PC-9 (cell line): ENCODE results near the gene CAMTA1. TPM values are rescaled to one million over a fixed set of nuclear protein-coding genes. Genes with fewer than 3 reads are reported as not detected.
"Not testable (repeated sequence)": the region's sequence is repeated elsewhere in the genome, so short reads cannot be mapped to it uniquely, and the experiment has no call there.

Experiments used
- BruUV-seq: library from RNA; stranded (reverse); fragments of 400-500 nt; replicated peaks from 2 replicates; lab custom pipeline; 2021; lab: Mats Ljungman, UMichigan
- CTCF ChIA-PET: fragments of 300-600 bp; sonication (Branson Sonifier 250); formaldehyde crosslinking; loops from one replicate; lab custom pipeline; 2022; ENCODE audit warnings: antibody characterized with exemption; lab: Charles Lee
- POLR2A ChIA-PET: fragments of 300-600 bp; sonication (Branson Sonifier 250); formaldehyde crosslinking; loops from one replicate; lab custom pipeline; 2022; ENCODE audit warnings: antibody characterized with exemption; ENCODE audit not compliant: unreplicated experiment; lab: Charles Lee
- DNase-seq, 2 experiments: peaks; one replicate each; pipeline versions ENCODE4 v3.0.0 to v3.0.0-alpha.2; 2015 to 2022; ENCODE audit warnings: mixed read lengths in 1 of 2
- H2AFZ ChIP-seq: fragments of 200-600 bp; sonication (generic); 2 replicates; pipeline ENCODE4 v1.8.1; 2017; ENCODE audit warnings: antibody characterized with exemption
- H3F3A ChIP-seq: fragments of 200-600 bp; sonication (generic); 2 replicates; pipeline ENCODE4 v1.8.1; 2017; ENCODE audit warnings: antibody characterized with exemption, mild to moderate bottlenecking, low read depth; ENCODE audit not compliant: insufficient read depth
- H3K27ac ChIP-seq: fragments of 200-600 bp; sonication (generic); 2 replicates; pipeline ENCODE4 v1.6.1; 2016; ENCODE audit warnings: mixed run types
- H3K27me3 ChIP-seq: fragments of 200-600 bp; sonication (generic); 2 replicates; pipeline ENCODE4 v1.6.1; 2016; ENCODE audit warnings: low read depth, mixed run types; ENCODE audit not compliant: insufficient read depth
- H3K36me3 ChIP-seq: fragments of 200-600 bp; sonication (generic); 2 replicates; pipeline ENCODE4 v1.6.1; 2016; ENCODE audit warnings: low read depth, mixed run types
- H3K4me1 ChIP-seq: fragments of 200-600 bp; sonication (generic); replicated peaks from 2 replicates; pipeline ENCODE4 v1.6.1; 2016; ENCODE audit warnings: mixed run types; ENCODE audit not compliant: insufficient read depth
- H3K4me2 ChIP-seq: fragments of 200-600 bp; sonication (generic); 2 replicates; pipeline ENCODE4 v1.6.1; 2017; ENCODE audit warnings: mixed run types
- H3K4me3 ChIP-seq: fragments of 200-600 bp; sonication (generic); 2 replicates; pipeline ENCODE4 v1.6.1; 2016; ENCODE audit warnings: mixed run types
- H3K79me2 ChIP-seq: fragments of 200-600 bp; sonication (generic); 2 replicates; pipeline ENCODE4 v1.6.1; 2017; ENCODE audit warnings: low read depth, mixed run types
- H3K9me2 ChIP-seq: fragments of 200-600 bp; sonication (generic); 2 replicates; pipeline ENCODE4 v1.8.1; 2017; ENCODE audit warnings: mild to moderate bottlenecking; ENCODE audit not compliant: insufficient read depth
- H3K9me3 ChIP-seq: fragments of 200-600 bp; sonication (generic); 2 replicates; pipeline ENCODE4 v1.8.1; 2016; ENCODE audit warnings: low read depth; ENCODE audit not compliant: insufficient read depth
- H4K20me1 ChIP-seq: fragments of 200-600 bp; sonication (generic); 2 replicates; pipeline ENCODE4 v1.8.1; 2017; ENCODE audit not compliant: insufficient read depth
- CTCF ChIP-seq: fragments of 200-600 bp; sonication (generic); conservative IDR thresholded peaks from 2 replicates; pipeline ENCODE4 v1.6.1; 2017; ENCODE audit warnings: mixed run types, antibody characterized with exemption, mild to moderate bottlenecking, moderate library complexity
- EZH2 ChIP-seq: fragments of 200-600 bp; sonication (generic); IDR thresholded peaks from 2 replicates; pipeline ENCODE4 v1.8.0; 2017; ENCODE audit warnings: antibody characterized with exemption, low read depth
- intact Hi-C: fragments of 100-400 bp; cut with micrococcal nuclease; formaldehyde crosslinking; loops from one replicate; pipeline ENCODE4 v1.10.0; 2022; ENCODE audit not compliant: unreplicated experiment
- total RNA-seq: library from RNA; stranded (reverse); gene quantifications from 2 replicates; pipeline ENCODE4 v1.2.3, GENCODE V29; 2021

Gene CAMTA1
- total RNA-seq, 1 experiment from 2014 or later: 72.3 TPM

- H3K9me2 ChIP-seq: no peaks in the 10 kb centered on the region
- no peaks in the 10 kb centered on the region for H3F3A ChIP-seq
- no peak overlapping the region for H3K4me3 ChIP-seq
- no peak overlapping the region for H3K4me2 ChIP-seq
- intact Hi-C loops: no loop called here
- DNase-seq: no peak
- no peaks in the 10 kb centered on the region for H3K4me1 ChIP-seq
- no peaks in the 10 kb centered on the region for H3K79me2 ChIP-seq
- no peak for TF ChIP-seq CTCF
- H3K9me3 ChIP-seq: no peaks in the 10 kb centered on the region
- no peaks in the 10 kb centered on the region for H4K20me1 ChIP-seq
- no TSS peak for BruUV-seq
- H3K36me3 ChIP-seq: no peaks in the 10 kb centered on the region
- peaks cover 66% of the 10 kb centered on the region for H3K27me3 ChIP-seq
- CTCF ChIA-PET: no interaction called here
- POLR2A ChIA-PET: no interaction called here
- H3K27ac ChIP-seq: no peak overlapping the region
- H2AFZ ChIP-seq: no peak overlapping the region
Observed at GRCh38 chr1:7153464-7153863, 368.2 kb downstream of the CAMTA1 start.

- intact Hi-C loops: no loop called here
- TF ChIP-seq EZH2: no peak
- no peak for TF ChIP-seq CTCF
- H3K4me3 ChIP-seq: no peak overlapping the region
- peaks cover 25% of the 10 kb centered on the region for H3K27me3 ChIP-seq
- no peak overlapping the region for H2AFZ ChIP-seq
- no peak overlapping the region for H3K4me2 ChIP-seq
- H3K9me2 ChIP-seq: no peaks in the 10 kb centered on the region
- no peak for DNase-seq
- no peaks in the 10 kb centered on the region for H3K9me3 ChIP-seq
- no peaks in the 10 kb centered on the region for H3K4me1 ChIP-seq
- no peaks in the 10 kb centered on the region for H3K79me2 ChIP-seq
- H3K36me3 ChIP-seq: no peaks in the 10 kb centered on the region
- H3K27ac ChIP-seq: no peak overlapping the region
- POLR2A ChIA-PET: no interaction called here
- H4K20me1 ChIP-seq: no peaks in the 10 kb centered on the region
- BruUV-seq: no TSS peak
- H3F3A ChIP-seq: no peaks in the 10 kb centered on the region
- CTCF ChIA-PET: no interaction called here
Observed at GRCh38 chr1:7159116-7159781, 374.0 kb downstream of the CAMTA1 start.

GRCh38 chr1:7168554-7168953 is 383.3 kb downstream of the CAMTA1 start:
- H3K4me2 ChIP-seq, intact Hi-C loops, H3F3A ChIP-seq, H3K4me1 ChIP-seq, POLR2A ChIA-PET, H3K27ac ChIP-seq, BruUV-seq, H3K9me3 ChIP-seq, H3K9me2 ChIP-seq, H4K20me1 ChIP-seq, H3K36me3 ChIP-seq, H2AFZ ChIP-seq, DNase-seq, H3K4me3 ChIP-seq, CTCF ChIA-PET, H3K79me2 ChIP-seq: not testable (repeated sequence)
- peaks cover 25% of the 10 kb centered on the region; the same call in 1 of the 2 replicates for H3K27me3 ChIP-seq

- TF ChIP-seq EZH2: no peak
- no peak for TF ChIP-seq CTCF
- no TSS peak for BruUV-seq
Observed at GRCh38 chr1:7171168-7171567, 385.9 kb downstream of the CAMTA1 start.

More at GRCh38 chr1:7171168-7171567, 385.9 kb downstream of the CAMTA1 start:
- POLR2A ChIA-PET: no interaction called here
- Histone ChIP-seq H3K4me2 (no peak overlapping the region), H3K9me2 (no peaks in the 10 kb centered on the region), H2AFZ (no peak overlapping the region), H3K4me3 (no peak overlapping the region), H3K4me1 (no peaks in the 10 kb centered on the region), H3K79me2 (no peaks in the 10 kb centered on the region), H3K36me3 (no peaks in the 10 kb centered on the region), H3K9me3 (no peaks in the 10 kb centered on the region), H3F3A (no peaks in the 10 kb centered on the region), H3K27ac (no peak overlapping the region), H4K20me1 (no peaks in the 10 kb centered on the region), H3K27me3 (peaks cover 48% of the 10 kb centered on the region; the same call in 1 of the 2 replicates)
- DNase-seq: no peak
- intact Hi-C loops: no loop called here
- CTCF ChIA-PET: no interaction called here
